Measurements from ENCODE around the gene ARMC8.
"Not testable (repeated sequence)": the region's sequence is repeated elsewhere in the genome, so short reads cannot be mapped to it uniquely, and the experiment has no call there.

Gene ARMC8, protein sequence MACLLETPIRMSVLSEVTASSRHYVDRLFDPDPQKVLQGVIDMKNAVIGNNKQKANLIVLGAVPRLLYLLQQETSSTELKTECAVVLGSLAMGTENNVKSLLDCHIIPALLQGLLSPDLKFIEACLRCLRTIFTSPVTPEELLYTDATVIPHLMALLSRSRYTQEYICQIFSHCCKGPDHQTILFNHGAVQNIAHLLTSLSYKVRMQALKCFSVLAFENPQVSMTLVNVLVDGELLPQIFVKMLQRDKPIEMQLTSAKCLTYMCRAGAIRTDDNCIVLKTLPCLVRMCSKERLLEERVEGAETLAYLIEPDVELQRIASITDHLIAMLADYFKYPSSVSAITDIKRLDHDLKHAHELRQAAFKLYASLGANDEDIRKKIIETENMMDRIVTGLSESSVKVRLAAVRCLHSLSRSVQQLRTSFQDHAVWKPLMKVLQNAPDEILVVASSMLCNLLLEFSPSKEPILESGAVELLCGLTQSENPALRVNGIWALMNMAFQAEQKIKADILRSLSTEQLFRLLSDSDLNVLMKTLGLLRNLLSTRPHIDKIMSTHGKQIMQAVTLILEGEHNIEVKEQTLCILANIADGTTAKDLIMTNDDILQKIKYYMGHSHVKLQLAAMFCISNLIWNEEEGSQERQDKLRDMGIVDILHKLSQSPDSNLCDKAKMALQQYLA

DNA sequence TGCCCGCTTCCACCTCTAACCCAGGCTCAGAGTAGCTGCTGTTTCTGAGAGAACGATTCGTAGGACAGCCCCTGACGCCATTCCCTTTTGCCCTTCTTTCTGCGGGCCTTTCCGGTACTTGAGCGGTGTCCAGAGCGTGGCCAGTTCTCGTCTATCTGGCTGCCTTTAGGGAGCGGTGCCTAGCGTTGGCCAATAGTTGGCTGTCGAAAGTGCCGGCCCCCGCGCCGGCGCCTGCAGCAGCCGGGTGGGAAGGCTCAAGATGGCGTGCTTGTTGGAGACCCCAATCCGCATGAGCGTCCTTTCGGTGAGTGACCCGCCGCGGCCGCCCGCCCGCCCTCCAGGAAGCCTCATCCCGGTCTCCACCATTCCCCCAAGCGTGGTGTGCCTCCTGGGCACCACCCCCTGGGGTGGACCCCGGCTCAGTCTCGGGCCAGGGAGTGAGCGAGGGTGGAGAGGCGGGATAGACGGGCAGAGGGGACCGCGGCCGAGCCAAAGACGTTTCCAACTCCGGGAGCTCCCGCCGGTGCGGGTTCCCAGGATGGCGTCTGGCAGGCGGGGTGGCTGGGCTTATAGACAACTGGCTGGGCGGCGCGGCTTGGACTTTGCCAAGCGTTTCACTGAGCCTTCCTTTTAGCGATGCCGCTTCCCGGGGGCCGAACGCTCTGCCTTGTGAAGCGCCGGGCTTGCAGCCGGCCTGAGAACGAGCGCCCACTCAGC is at the start of gene ARMC8:
Gene ARMC8 (plus strand): TSS at position 6 of the 717 bp plus-strand sequence. CDS start 254 bp downstream, at position 260.
- peak; percentile 31 for DNase-seq (ENCODE audit: low read depth)

DNA sequence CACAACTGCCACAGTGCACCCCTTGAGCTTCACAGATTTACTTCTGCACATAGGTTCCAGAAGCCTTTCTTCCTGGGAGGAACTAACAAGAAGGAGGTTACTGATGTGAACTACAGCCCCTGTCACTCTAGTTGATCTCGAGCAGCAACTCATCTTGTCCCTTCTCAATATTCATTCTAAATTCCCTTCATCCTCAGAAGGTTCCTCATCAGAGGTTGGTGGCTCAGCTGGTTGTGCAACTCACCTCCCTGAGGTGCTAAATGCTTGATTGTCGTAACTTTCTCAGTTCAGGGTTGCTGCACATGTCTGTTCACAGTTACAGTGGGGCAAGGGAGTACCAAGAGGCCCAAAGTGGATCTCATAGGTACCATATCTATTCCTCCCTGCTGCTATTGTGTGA is 49.2 kb upstream of the ARMC8 start:
- no peak for DNase-seq (ENCODE audit: low read depth)

DNA sequence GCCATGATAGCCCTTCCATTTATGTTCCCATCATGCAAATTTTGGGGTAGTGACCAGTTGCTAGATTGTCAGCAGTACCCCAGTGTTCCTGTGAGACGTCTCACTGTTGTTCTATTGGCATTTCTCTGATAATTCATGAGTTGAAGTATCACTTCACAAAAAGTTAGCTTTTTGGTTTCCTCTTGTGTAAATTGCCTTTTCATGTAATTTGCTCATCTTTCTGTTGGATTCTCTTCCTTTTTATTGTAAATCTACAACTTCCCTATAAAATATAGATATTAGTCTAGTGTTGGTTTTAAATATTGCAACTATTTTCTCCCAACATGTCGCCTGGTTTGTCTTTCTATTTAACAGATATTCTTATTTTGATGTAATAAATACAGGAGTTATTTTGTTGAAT is 47.4 kb upstream of the ARMC8 start:
- DNase-seq (ENCODE audit: low read depth): no peak

DNA sequence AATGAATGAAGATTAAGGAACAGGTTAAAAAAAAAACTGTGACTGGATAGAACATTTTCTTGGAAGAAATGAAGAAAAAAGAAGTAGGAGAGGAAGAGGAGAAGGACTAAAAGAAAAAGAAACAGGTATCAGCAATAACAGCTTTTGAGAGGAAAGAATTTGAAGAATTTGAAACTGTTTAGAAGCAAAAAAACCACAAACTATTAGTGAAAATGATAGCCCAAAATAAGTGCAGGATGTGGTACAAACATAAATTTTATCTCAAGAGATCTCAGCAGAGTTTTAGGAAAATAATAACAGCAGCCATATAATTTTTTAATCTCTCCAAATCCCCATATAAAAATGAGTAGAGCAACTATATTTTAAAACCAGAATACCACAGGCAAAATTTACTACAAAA is 46.2 kb upstream of the ARMC8 start:
- DNase-seq (ENCODE audit: low read depth): no peak

DNA sequence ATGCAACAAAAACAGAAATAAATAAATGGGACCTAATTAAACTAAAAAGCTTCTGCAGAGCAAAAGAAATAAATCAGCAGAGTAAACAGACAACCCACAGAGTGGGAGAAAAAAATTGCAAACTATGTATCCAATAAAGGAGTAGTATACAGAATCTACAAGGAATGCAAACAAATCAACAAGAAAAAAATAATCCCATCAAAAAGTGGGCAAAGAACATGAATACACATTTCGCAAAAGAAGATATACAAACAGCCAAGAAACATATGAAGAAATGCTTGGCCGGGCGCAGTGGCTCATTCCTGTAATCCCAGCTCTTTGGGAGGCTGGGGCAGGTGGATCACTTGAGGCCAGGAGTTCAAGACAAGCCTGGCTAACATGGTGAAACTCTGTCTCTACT is 44.9 kb upstream of the ARMC8 start:
- DNase-seq (ENCODE audit: low read depth): not testable (repeated sequence)

DNA sequence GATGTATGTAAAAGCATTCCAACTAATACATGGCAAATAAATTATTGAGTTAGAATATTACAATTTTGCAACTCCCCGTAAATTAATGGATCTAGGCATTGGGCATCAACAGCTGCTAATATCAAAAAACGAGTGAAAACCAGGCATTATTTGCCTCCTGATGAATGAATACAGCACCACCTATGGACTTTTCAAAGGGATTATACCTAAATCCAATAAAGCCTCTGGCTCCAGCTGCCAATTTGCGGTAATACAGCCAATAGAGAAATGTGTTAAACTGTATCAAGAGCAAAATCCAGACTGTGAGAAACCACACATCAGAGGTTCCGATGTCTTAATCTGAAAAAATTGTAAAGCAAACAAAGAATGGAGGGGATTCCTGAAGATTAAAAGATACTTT is 38.6 kb upstream of the ARMC8 start:
- DNase-seq (ENCODE audit: low read depth): no peak

DNA sequence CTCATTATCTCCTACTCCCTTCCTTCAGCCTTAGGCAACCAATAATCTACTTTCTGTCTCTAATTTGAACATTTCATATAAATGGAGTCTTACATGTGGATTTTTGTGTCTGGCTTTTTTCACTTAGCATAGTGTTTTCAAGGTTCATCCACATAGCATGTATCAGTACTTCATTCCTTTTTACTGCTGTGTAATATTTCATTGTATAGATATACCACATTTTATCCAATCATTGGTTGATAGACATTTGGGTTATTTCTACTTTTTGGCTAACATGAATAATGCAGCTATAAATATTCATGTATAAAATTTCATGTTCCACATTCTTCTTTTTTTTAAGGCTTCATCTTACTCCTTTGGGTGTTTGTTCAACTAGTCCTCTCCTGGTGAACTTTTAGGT is 32.6 kb upstream of the ARMC8 start:
- DNase-seq (ENCODE audit: low read depth): no peak

DNA sequence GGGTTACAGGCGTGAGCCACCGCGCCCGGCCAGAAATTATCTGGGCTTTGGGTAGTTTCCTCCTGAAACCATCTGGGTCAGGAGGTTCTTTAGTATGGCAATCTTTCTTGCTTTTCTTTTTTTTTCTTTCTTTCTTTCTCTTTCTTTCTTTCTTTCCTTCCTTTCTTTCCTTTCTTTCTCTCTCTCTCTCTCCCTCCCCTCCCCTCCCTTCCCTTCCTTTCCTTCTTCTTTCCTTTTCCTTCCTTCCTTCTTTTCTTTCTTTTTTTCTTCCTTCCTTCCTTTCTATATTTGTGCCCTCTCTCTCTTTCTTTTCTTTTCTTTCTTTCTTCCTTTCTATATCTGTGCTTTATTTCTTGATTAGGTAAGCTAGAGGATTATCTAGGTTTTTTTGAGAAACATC is 29.4 kb upstream of the ARMC8 start:
- DNase-seq (ENCODE audit: low read depth): no peak

DNA sequence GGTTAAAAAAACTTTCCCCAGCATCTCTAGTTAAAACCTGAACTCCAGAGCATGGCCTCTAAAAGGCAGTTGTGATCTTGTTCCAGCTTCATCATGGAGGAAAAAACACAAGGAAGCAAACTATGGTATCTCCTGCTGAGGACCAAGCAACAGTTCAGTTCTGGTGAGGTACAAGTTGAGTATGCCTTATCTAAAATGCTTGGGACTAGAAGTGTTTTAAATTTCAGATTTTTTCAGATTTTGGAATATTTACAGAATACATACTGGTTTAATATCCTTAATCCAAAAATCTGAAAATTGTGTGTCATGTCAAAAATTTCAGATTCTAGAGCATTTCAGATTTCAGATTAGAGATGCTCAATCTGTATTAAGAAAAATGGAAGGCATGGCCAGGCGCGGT is 22.0 kb upstream of the ARMC8 start:
- no peak for DNase-seq (ENCODE audit: low read depth)

DNA sequence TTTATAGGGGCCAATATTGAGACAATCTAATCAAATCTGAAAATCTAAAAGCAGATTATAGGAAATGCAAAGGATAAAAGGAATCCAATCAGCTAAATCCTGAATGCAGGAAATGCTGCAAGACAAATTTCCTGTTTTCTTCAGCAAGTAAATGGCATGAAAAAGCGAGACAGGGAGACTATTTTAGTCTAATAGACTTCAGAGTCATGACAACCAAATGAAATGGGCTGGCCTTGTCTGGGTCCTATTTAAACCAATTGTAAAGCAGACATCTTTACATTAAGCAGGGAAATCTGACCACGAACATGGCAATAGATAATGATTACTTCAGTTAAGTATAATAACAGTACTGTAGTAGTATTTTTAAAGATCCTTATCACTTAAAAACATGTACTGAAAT is 14.5 kb upstream of the ARMC8 start:
- no peak for DNase-seq (ENCODE audit: low read depth)

DNA sequence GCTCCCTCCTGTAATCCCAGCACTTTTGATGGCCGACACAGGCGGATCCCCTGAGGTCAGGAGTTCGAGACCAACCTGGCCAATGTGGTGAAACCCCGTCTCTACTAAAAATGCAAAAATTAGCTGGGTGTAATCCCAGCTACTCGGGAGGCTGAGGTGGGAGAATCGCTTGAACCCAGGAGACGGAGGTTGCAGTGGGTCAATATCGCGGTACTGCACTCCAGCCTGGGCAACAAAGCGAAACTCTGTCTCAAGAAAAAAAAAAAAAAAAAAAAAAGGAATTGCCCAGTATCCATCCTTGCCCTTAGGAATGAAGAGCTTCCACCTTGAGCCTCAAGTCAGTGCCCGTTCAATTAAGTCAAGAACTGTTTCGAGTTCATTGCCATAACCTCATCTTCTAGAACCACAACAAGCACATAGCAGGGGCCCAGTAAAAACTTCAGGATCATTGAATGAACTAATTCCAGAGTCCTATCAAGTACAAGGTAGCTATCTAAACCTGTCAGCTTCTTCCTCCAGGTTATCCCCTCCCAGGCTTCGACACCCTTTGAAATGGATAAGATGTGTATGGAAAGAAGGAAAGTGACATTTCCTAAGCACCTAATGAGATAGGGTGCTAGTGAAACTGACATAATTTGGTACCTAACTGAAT is 13.2 kb upstream of the ARMC8 start:
- DNase-seq (ENCODE audit: low read depth): no peak

DNA sequence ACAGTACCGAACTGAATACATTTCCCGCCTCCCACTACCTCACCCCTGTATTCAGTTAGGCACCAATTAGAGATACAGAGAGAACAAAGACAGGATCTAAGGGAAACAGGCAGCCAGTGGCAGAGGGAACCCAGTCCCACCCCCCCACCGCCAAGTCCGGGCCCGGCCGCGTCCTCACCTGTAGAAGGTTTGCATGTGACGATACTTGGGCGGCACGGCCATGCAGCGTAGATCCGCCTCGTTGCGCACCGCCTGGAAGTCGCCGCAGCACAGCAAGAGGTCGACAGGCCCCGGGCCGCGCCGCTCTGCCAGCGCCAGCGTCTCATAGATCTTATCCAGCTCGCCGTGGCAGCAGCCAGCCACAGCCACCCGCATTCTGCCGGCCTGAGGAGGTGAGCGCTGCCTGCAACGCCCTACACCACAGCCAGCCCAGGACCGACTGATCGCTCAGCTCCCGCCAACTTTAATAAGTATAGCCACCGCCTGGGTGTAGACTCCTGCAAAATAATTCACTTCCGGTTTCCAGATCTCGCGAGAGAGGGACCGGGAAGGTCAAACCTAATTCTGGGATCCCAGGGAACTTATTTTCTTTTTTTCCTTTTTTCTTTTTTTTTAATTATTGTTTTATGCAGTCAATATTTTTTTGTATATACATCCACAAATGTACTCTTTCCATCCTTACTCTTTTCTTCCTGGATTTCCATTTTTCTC is 12.5 kb upstream of the ARMC8 start, which contains the start of gene DBR1:
Gene DBR1 (minus strand): TSS at position 501 of the 711 bp plus-strand sequence. CDS start 126 bp downstream, at position 375.
- DNase-seq (ENCODE audit: low read depth): peak; percentile 74

DNA sequence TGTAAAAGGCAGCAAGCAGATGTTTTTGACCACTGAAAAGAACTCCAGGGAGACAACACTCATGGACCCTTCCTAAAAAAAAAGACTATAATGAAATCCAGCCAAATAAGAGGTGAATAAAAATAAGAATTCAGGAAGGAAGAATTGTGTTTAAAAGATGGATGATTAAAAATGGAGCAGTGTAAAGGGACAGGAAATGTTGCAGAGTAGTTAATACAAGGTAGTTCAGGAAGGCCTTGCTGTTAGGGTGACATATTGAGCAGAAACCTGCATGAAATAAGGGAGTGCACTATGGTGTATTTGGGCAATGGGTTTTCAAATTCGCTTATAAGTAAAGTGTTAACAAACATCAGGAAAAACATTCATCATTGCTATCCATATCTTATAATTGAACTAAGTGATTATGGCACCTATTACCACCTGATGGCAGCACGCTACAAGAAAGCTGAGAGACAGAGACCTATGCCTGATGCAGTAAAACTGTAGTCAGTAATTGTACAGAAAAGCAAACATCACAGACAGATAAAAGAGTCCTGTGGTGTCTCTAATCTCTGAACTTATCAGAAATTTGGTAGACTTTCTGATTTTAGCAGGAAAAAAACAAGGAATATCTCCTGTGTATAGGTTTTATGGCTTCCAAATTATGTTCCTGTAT is 6.6 kb upstream of the ARMC8 start:
- DNase-seq (ENCODE audit: low read depth): no peak

DNA sequence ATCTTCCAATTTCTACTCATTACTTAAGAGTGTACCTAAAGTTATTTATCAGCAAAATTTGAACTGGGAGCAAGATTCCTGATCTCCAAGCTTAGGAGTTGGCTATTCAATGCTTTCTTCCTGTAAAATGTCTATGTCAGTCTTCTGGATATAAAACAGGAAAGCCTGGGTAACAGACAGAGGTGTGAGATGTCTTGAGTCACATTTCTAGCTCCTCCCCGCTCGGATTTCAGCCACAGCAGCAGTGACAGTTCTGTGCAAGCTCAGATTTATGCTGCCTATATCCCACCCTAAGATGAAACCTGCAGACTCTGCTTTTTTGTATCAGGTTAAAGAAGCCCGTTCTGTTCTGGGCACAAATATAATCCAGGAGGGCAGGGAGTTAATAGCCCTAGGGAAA is 2.1 kb upstream of the ARMC8 start:
- DNase-seq (ENCODE audit: low read depth): no peak

DNA sequence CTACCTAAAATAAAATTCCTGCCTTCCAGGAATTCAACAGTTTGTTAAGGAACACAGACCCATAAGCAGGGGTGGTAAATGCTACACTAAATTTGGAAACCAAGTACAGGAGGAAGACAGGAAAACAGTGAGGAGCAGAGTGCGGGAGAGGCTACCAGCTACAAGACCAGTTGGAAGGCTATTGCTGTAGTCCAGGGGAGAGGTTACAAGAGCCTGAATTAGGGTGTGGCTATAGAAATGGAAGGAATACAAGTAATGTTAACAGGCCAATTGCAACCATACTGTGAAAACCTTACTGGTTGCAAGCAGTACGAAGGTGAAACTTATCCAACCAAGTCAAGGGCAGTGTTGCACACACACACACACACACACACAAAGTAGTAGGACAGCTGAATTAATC is 880 bp upstream of the ARMC8 start:
- no peak for DNase-seq (ENCODE audit: low read depth)

DNA sequence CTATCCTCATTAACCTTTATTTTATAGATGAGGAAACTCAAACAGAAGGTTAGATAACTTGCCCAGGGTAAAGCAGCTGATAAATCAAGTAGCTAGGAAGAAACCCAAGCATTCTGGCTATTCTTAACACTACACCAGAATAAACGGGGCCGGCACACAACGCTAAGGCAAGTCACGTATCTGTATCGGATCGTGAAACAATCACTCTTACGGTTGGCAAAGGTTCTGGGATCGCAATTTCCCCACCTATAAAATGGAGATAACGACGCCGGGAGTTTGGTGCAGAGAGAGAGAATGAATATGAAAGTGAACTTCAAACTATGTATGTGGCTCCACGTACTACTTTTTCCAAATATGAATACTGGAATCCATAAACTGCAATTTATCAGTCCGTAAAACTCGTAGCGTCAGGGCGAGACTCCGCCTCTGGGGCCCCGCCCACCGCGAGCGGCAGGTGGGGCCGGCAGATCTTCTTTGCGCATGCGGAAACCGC is 252 bp upstream of the ARMC8 start:
- peak; percentile 79 for DNase-seq (ENCODE audit: low read depth)

DNA sequence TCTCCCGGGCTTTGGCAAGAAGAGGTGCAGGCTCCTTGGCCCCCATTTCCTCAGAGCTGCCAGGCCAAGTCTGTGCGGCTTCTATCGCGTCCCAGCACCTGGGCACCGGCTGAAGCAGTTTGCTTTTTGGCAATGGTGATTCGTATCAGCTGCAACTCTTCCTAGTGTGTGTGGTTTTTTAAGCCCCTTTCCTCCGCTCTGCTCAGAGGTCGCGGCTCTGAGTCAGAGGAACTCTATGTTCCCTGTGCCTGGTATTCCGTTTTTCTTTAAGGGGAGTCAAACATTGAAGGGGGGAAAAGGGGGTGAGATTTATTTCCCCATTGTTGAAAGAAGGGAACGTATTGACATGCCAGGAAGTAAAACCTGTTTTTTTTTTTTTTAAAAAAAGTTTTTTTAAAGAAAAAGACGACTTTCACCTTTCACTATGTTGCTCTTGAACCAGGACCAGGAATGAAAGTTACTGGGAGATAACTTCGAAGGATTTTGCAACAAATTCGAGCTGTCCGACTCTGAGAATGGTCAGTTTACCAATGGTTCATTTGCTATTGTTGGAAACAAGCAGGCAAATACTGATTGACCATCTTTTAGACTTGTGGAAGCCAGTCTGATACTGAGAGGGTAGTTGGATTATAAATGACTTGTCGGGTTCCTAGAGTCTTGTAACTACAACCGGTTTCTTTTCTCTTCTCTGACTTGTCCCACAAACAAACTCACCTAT is 1.1 kb downstream of the ARMC8 start:
- no peak for DNase-seq (ENCODE audit: low read depth)

DNA sequence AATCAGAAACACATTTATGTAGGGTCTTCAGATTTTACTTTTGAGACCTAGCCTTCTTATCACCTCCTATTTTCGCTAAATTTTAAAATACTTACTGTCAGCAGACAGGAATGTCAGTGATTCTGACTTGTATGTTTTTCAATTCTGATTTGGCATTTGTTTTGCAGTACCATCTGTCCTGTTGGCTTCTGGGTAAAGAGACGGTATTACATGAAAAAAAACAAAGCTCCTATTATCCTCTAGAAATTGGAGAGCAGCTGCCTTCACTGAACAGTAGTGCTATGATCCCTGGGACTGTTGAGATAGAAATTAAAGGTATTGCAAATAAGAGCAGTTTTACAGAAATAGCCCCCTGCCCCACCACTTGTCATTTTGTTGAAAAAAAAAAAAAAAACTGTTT is 8.4 kb downstream of the ARMC8 start:
- DNase-seq (ENCODE audit: low read depth): no peak

DNA sequence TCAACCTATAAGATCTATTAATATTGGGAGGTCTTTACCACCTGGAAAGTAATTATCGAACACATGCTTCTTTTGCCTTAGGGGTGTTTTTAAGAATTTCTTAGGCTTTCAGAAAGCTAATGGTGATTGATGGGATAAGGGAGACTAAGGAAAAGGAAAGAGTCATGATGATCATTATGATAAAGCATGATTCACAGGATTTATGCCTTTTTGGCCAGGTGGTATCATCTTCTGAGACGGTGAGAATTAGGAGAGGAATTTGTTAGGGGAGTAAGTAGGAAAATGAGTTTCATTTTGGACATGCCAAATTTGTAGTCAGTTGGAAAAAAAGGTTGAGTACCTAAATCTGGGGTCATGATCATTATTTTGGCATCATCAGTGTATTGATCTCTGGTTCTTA is 8.9 kb downstream of the ARMC8 start:
- no peak for DNase-seq (ENCODE audit: low read depth)

DNA sequence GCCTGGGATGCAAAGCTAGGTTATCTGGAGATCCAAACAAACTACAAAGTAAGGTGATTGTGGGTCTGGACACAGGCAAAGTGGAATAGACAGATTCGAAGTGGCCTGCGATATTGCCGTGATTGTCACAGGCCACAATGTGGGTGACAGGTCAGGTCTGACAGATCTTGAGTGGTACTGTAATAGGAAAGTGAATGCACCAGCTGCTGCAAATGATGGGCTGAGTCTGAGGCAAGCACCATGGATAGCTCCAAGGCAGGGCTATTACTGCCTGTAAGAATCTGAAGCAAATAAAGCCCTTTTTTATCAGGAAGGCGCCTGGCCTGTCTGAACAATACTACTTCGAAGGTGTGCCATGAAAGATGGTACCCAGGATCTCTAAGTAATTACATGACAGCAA is 10.0 kb downstream of the ARMC8 start:
- DNase-seq (ENCODE audit: low read depth): no peak
